ENCODE results near the gene ADAMTS18.

ADAMTS18 gene

DNA sequence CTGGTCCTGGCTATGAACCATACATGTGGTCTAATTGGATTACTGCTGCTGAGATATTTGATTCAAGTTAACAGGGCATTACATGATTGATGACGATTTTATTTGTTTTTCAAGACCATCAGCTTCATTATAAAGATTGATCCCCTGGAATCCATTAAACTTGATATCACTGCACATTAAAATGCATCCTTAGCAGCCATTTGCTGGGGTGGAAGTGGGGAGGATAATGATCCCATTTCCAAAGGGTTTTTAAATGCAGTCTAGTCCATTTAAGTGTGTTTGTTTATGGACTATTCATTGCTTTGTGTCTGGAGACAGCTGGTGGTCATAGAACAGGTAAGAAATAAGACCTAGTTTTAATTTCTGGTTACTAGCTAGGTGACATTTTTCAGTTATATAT, 40.9 kb downstream of the ADAMTS18 start:
- H3K4me3 ChIP-seq (ENCODE audit: low read length, poor library complexity, severe bottlenecking), result no peak overlapping the region
- H3K4me2 ChIP-seq (ENCODE audit: low read depth, low read length, poor library complexity, severe bottlenecking), result no peak overlapping the region
- H3F3A ChIP-seq (ENCODE audit: low read depth), result no peaks in the 10 kb centered on the region
- no peaks in the 10 kb centered on the region for H3K9me2 ChIP-seq (replicated peaks; ENCODE audit: low read depth, low read length)
- H3K79me2 ChIP-seq (ENCODE audit: insufficient read depth, low read length), result no peaks in the 10 kb centered on the region
- no peaks in the 10 kb centered on the region for H3K4me1 ChIP-seq (ENCODE audit: insufficient read depth, low read length, poor library complexity, severe bottlenecking)
- no peak overlapping the region for H2AFZ ChIP-seq (ENCODE audit: low read length)
- TF ChIP-seq, protein P1, sequence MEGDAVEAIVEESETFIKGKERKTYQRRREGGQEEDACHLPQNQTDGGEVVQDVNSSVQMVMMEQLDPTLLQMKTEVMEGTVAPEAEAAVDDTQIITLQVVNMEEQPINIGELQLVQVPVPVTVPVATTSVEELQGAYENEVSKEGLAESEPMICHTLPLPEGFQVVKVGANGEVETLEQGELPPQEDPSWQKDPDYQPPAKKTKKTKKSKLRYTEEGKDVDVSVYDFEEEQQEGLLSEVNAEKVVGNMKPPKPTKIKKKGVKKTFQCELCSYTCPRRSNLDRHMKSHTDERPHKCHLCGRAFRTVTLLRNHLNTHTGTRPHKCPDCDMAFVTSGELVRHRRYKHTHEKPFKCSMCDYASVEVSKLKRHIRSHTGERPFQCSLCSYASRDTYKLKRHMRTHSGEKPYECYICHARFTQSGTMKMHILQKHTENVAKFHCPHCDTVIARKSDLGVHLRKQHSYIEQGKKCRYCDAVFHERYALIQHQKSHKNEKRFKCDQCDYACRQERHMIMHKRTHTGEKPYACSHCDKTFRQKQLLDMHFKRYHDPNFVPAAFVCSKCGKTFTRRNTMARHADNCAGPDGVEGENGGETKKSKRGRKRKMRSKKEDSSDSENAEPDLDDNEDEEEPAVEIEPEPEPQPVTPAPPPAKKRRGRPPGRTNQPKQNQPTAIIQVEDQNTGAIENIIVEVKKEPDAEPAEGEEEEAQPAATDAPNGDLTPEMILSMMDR (conservative IDR thresholded peaks at IDR 0.05; ENCODE audit: low read length), result no peak
- TF ChIP-seq EZH2phosphoT487 (IDR thresholded peaks at IDR 0.05; ENCODE audit: borderline replicate concordance), result no peak
- H3K9me3 ChIP-seq (ENCODE audit: insufficient read depth, low read depth, low read length), result no peaks in the 10 kb centered on the region
- no peaks in the 10 kb centered on the region for H4K20me1 ChIP-seq (ENCODE audit: insufficient read depth, low read length, poor library complexity, severe bottlenecking)
- no peak overlapping the region for H3K9ac ChIP-seq (ENCODE audit: low read depth, low read length, poor library complexity, severe bottlenecking)
- H3K27me3 ChIP-seq (ENCODE audit: insufficient read depth, low read length, poor library complexity, severe bottlenecking), result no peaks in the 10 kb centered on the region
- no peaks in the 10 kb centered on the region for H3K36me3 ChIP-seq (ENCODE audit: insufficient read depth, low read length)

DNA sequence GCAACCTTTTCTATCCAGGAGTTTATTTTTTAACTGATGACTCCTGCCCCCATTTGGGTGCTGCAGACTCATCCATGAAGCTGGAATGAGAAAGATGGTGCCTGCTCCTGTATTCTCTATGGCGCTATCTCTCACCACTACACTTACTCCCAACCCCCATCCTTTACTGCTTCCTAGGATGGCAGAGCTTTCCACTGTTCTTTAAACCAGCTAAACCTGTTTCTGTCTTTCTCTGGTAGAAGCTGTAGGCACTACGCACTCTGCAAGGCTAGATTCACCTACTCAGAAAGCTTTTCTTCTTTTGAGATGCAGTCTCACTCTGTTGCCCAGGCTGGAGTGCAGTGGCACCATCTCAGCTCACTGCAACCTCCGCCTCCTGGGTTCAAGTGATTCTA, 47.0 kb downstream of the ADAMTS18 start:
- Histone ChIP-seq H3K27me3 (ENCODE audit: insufficient read depth, low read length, poor library complexity, severe bottlenecking) (no peaks in the 10 kb centered on the region), H3F3A (ENCODE audit: low read depth) (no peaks in the 10 kb centered on the region), H3K9me2 (replicated peaks; ENCODE audit: low read depth, low read length) (no peaks in the 10 kb centered on the region), H3K9ac (ENCODE audit: low read depth, low read length, poor library complexity, severe bottlenecking) (no peak overlapping the region), H2AFZ (ENCODE audit: low read length) (no peak overlapping the region), H4K20me1 (ENCODE audit: insufficient read depth, low read length, poor library complexity, severe bottlenecking) (no peaks in the 10 kb centered on the region), H3K4me3 (ENCODE audit: low read length, poor library complexity, severe bottlenecking) (no peak overlapping the region), H3K4me2 (ENCODE audit: low read depth, low read length, poor library complexity, severe bottlenecking) (no peak overlapping the region), H3K36me3 (ENCODE audit: insufficient read depth, low read length) (no peaks in the 10 kb centered on the region), H3K4me1 (ENCODE audit: insufficient read depth, low read length, poor library complexity, severe bottlenecking) (no peaks in the 10 kb centered on the region), H3K9me3 (ENCODE audit: insufficient read depth, low read depth, low read length) (no peaks in the 10 kb centered on the region), H3K79me2 (ENCODE audit: insufficient read depth, low read length) (no peaks in the 10 kb centered on the region)
- TF ChIP-seq, protein P1 (conservative IDR thresholded peaks at IDR 0.05; ENCODE audit: low read length), result no peak
- TF ChIP-seq EZH2phosphoT487 (IDR thresholded peaks at IDR 0.05; ENCODE audit: borderline replicate concordance), result no peak

DNA sequence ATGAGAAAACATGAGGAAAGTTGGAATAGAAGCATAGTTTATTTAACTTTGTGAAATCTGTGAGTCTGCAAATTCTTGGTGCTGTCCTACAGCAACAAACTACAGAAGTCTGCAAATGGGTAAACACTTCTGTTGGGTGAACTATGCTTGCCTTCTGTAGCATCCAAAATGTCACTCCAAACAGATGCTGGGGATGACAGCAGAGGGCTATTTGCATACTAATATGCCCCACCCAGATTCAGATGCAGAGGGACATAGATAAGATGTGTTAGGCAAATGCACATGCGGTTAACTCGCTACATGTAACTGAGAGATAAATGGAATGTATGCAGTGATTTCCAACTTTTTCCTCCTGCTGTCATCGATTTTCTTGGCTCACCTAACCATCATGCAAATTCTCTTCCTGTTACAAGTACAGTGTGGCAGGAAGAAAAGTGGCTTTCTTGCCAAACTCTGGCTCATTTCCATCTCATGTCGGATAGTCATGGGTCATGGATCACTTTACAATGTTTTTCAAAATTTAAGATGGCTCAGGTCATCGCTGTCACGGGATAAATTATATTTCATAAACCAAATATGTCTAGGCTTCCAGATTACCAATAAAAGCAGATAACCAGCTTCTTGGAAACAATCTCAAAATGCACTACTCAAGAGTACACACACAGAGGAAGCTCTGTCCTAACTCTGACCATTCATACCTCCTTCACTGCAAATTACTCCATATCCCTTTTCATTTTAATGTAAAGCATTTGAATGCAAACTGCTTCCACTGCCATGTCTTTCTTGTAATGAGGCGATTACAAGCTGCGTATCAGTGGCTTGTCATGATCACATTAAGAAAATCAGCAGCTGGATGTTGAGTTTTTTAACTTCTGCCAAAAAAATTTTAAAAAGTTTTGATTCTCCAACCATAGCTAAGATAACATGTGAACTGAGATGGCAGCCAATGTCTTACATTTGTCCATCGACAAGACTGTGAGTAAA, 47.7 kb downstream of the ADAMTS18 start:
- Histone ChIP-seq H3K9ac (ENCODE audit: low read depth, low read length, poor library complexity, severe bottlenecking) (no peak overlapping the region), H3F3A (ENCODE audit: low read depth) (no peaks in the 10 kb centered on the region), H2AFZ (ENCODE audit: low read length) (no peak overlapping the region), H3K4me1 (ENCODE audit: insufficient read depth, low read length, poor library complexity, severe bottlenecking) (no peaks in the 10 kb centered on the region), H3K9me3 (ENCODE audit: insufficient read depth, low read depth, low read length) (no peaks in the 10 kb centered on the region), H3K4me2 (ENCODE audit: low read depth, low read length, poor library complexity, severe bottlenecking) (no peak overlapping the region), H3K79me2 (ENCODE audit: insufficient read depth, low read length) (no peaks in the 10 kb centered on the region), H3K36me3 (ENCODE audit: insufficient read depth, low read length) (no peaks in the 10 kb centered on the region), H3K9me2 (replicated peaks; ENCODE audit: low read depth, low read length) (no peaks in the 10 kb centered on the region), H4K20me1 (ENCODE audit: insufficient read depth, low read length, poor library complexity, severe bottlenecking) (no peaks in the 10 kb centered on the region), H3K4me3 (ENCODE audit: low read length, poor library complexity, severe bottlenecking) (no peak overlapping the region), H3K27me3 (ENCODE audit: insufficient read depth, low read length, poor library complexity, severe bottlenecking) (no peaks in the 10 kb centered on the region)
- no peak for TF ChIP-seq EZH2phosphoT487 (IDR thresholded peaks at IDR 0.05; ENCODE audit: borderline replicate concordance)
- TF ChIP-seq, protein P1 (conservative IDR thresholded peaks at IDR 0.05; ENCODE audit: low read length), result no peak
